Natural killer cell treated with Interleukin-12 subunit alpha and Interleukin-12 subunit beta and Interleukin-15 and Interleukin-18, amount 100 ng/mL, for 72 hours (primary cell): ENCODE results near the gene CAB39L. TPM values are rescaled to one million over a fixed set of nuclear protein-coding genes. Genes with fewer than 3 reads are reported as not detected.

Experiments used
- ATAC-seq, 2 donors: fragments of 150-1000 bp; cut with Tn5 transposase in 1 of 2; sonication (Bioruptor Pico), chemical (Tn5 transposase) in 1 of 2; 2 replicates each; pipeline ENCODE4 v1.10.0; 2021
- DNase-seq: peaks from one replicate; pipeline ENCODE4 v3.0.0; 2022; ENCODE audit warnings: low spot score
- H3K27ac Mint-ChIP-seq, 2 donors: 1 replicate in 1 of 2; 2 replicates in 1 of 2; pipeline ENCODE4 v1.8.0; 2022; ENCODE audit warnings: mixed read lengths in 2 of 2, mild to moderate bottlenecking in 1 of 2, moderate library complexity in 1 of 2
- H3K27me3 Mint-ChIP-seq, 2 donors: 1 replicate in 1 of 2; 2 replicates in 1 of 2; pipeline ENCODE4 v1.8.0; 2022; ENCODE audit warnings: mixed read lengths in 2 of 2
- H3K36me3 Mint-ChIP-seq: one replicate; pipeline ENCODE4 v1.8.0; 2022; ENCODE audit warnings: mixed read lengths
- H3K4me1 Mint-ChIP-seq, 2 donors: 1 replicate in 1 of 2; 2 replicates in 1 of 2; pipeline ENCODE4 v1.8.0; 2022; ENCODE audit warnings: low read depth in 2 of 2, mixed read lengths in 2 of 2, mild to moderate bottlenecking in 1 of 2
- H3K4me3 Mint-ChIP-seq: one replicate; pipeline ENCODE4 v1.8.0; 2022; ENCODE audit warnings: mixed read lengths
- H3K9me3 Mint-ChIP-seq: 2 replicates; pipeline ENCODE4 v1.8.0; 2022; ENCODE audit warnings: mixed read lengths
- total RNA-seq, 2 donors: library from RNA; stranded (reverse); gene quantifications; one replicate each; pipeline ENCODE4 v1.2.3, GENCODE V29; 2022

Gene CAB39L
- total RNA-seq, 2 donors from 2014 or later: 6.4 to 8.1 TPM

- no peaks in the 10 kb centered on the region for H3K27me3 Mint-ChIP-seq
- H3K4me3 Mint-ChIP-seq: no peak overlapping the region
- H3K4me1 Mint-ChIP-seq: no peaks in the 10 kb centered on the region
- no peak for ATAC-seq
- H3K27ac Mint-ChIP-seq: no peak overlapping the region
- H3K36me3 Mint-ChIP-seq: no peaks in the 10 kb centered on the region
- H3K9me3 Mint-ChIP-seq: no peaks in the 10 kb centered on the region
- no peak for DNase-seq
Measured at GRCh38 chr13:49428041-49428763, 15.7 kb downstream of the CAB39L start.

GRCh38 chr13:49424011-49424560 lies 19.8 kb downstream of the CAB39L start:
- no peaks in the 10 kb centered on the region for H3K4me1 Mint-ChIP-seq
- no peaks in the 10 kb centered on the region for H3K9me3 Mint-ChIP-seq
- no peak overlapping the region for H3K27ac Mint-ChIP-seq
- H3K36me3 Mint-ChIP-seq: no peaks in the 10 kb centered on the region
- no peaks in the 10 kb centered on the region for H3K27me3 Mint-ChIP-seq
- DNase-seq (no peak), ATAC-seq (no peak)
- H3K4me3 Mint-ChIP-seq: no peak overlapping the region

- H3K36me3 Mint-ChIP-seq: no peaks in the 10 kb centered on the region
- no peak overlapping the region for H3K27ac Mint-ChIP-seq
- H3K4me1 Mint-ChIP-seq: no peaks in the 10 kb centered on the region
- no peaks in the 10 kb centered on the region for H3K9me3 Mint-ChIP-seq
- DNase-seq: no peak
- peak; percentile 64 to 66 for ATAC-seq
- H3K4me3 Mint-ChIP-seq: no peak overlapping the region
- H3K27me3 Mint-ChIP-seq: no peaks in the 10 kb centered on the region
Measured at GRCh38 chr13:49421391-49421790, 22.5 kb downstream of the CAB39L start.

GRCh38 chr13:49419276-49419675 lies 24.6 kb downstream of the CAB39L start:
- no peaks in the 10 kb centered on the region for H3K9me3 Mint-ChIP-seq
- no peaks in the 10 kb centered on the region for H3K36me3 Mint-ChIP-seq
- DNase-seq: no peak
- H3K27me3 Mint-ChIP-seq: no peaks in the 10 kb centered on the region
- no peak overlapping the region for H3K4me3 Mint-ChIP-seq
- no peaks in the 10 kb centered on the region for H3K4me1 Mint-ChIP-seq
- ATAC-seq: no peak
- no peak overlapping the region for H3K27ac Mint-ChIP-seq

GRCh38 chr13:49418206-49418605 lies 25.7 kb downstream of the CAB39L start:
- Mint-ChIP-seq H3K27ac (no peak overlapping the region), H3K36me3 (no peaks in the 10 kb centered on the region), H3K4me1 (no peaks in the 10 kb centered on the region), H3K9me3 (no peaks in the 10 kb centered on the region), H3K27me3 (no peaks in the 10 kb centered on the region), H3K4me3 (no peak overlapping the region)
- no peak for DNase-seq
- ATAC-seq: no peak

GRCh38 chr13:49417161-49417560 lies 26.7 kb downstream of the CAB39L start:
- H3K4me1 Mint-ChIP-seq: no peaks in the 10 kb centered on the region
- H3K27ac Mint-ChIP-seq: no peak overlapping the region
- H3K4me3 Mint-ChIP-seq: no peak overlapping the region
- ATAC-seq (no peak), DNase-seq (no peak)
- no peaks in the 10 kb centered on the region for H3K9me3 Mint-ChIP-seq
- no peaks in the 10 kb centered on the region for H3K36me3 Mint-ChIP-seq
- H3K27me3 Mint-ChIP-seq: no peaks in the 10 kb centered on the region

- Mint-ChIP-seq H3K4me1 (no peaks in the 10 kb centered on the region), H3K9me3 (no peaks in the 10 kb centered on the region), H3K27ac (no peak overlapping the region), H3K4me3 (no peak overlapping the region), H3K36me3 (no peaks in the 10 kb centered on the region), H3K27me3 (no peaks in the 10 kb centered on the region)
- no peak for DNase-seq
- ATAC-seq: no peak
Measured at GRCh38 chr13:49412749-49413148, 31.1 kb downstream of the CAB39L start.

GRCh38 chr13:49411353-49411752 lies 32.5 kb downstream of the CAB39L start:
- no peak overlapping the region for H3K27ac Mint-ChIP-seq
- no peaks in the 10 kb centered on the region for H3K9me3 Mint-ChIP-seq
- DNase-seq: no peak
- no peaks in the 10 kb centered on the region for H3K4me1 Mint-ChIP-seq
- no peaks in the 10 kb centered on the region for H3K36me3 Mint-ChIP-seq
- H3K4me3 Mint-ChIP-seq: no peak overlapping the region
- no peaks in the 10 kb centered on the region for H3K27me3 Mint-ChIP-seq
- ATAC-seq: no peak

- DNase-seq: no peak
- no peaks in the 10 kb centered on the region for H3K4me1 Mint-ChIP-seq
- no peaks in the 10 kb centered on the region for H3K27me3 Mint-ChIP-seq
- ATAC-seq: no peak
- H3K27ac Mint-ChIP-seq: no peak overlapping the region
- H3K9me3 Mint-ChIP-seq: peaks cover 4% of the 10 kb centered on the region
- no peak overlapping the region for H3K4me3 Mint-ChIP-seq
- H3K36me3 Mint-ChIP-seq: peaks cover 3% of the 10 kb centered on the region
Measured at GRCh38 chr13:49410477-49410876, 33.4 kb downstream of the CAB39L start.

- DNase-seq (no peak), ATAC-seq (no peak)
- peaks cover 7% of the 10 kb centered on the region for H3K9me3 Mint-ChIP-seq
- peaks cover 8% of the 10 kb centered on the region for H3K36me3 Mint-ChIP-seq
- no peaks in the 10 kb centered on the region for H3K4me1 Mint-ChIP-seq
- H3K4me3 Mint-ChIP-seq: no peak overlapping the region
- no peak overlapping the region for H3K27ac Mint-ChIP-seq
- no peaks in the 10 kb centered on the region for H3K27me3 Mint-ChIP-seq
Measured at GRCh38 chr13:49410006-49410405, 33.9 kb downstream of the CAB39L start.

GRCh38 chr13:49409008-49409407 lies 34.9 kb downstream of the CAB39L start:
- no peak for ATAC-seq
- H3K27ac Mint-ChIP-seq: no peak overlapping the region
- no peak for DNase-seq
- H3K4me3 Mint-ChIP-seq: no peak overlapping the region
- no peaks in the 10 kb centered on the region for H3K4me1 Mint-ChIP-seq
- peaks cover 11% of the 10 kb centered on the region for H3K9me3 Mint-ChIP-seq
- no peaks in the 10 kb centered on the region for H3K27me3 Mint-ChIP-seq
- H3K36me3 Mint-ChIP-seq: peaks cover 18% of the 10 kb centered on the region

- ATAC-seq (no peak), DNase-seq (no peak)
- H3K4me3 Mint-ChIP-seq: no peak overlapping the region
- H3K36me3 Mint-ChIP-seq: peaks cover 25% of the 10 kb centered on the region
- H3K27me3 Mint-ChIP-seq: no peaks in the 10 kb centered on the region
- no peaks in the 10 kb centered on the region for H3K4me1 Mint-ChIP-seq
- peaks cover 16% of the 10 kb centered on the region for H3K9me3 Mint-ChIP-seq
- H3K27ac Mint-ChIP-seq: no peak overlapping the region
Measured at GRCh38 chr13:49407936-49408335, 35.9 kb downstream of the CAB39L start.

GRCh38 chr13:49407068-49407467 lies 36.8 kb downstream of the CAB39L start:
- DNase-seq: no peak
- ATAC-seq: no peak
- no peak overlapping the region for H3K27ac Mint-ChIP-seq
- H3K27me3 Mint-ChIP-seq: no peaks in the 10 kb centered on the region
- no peak overlapping the region for H3K4me3 Mint-ChIP-seq
- H3K9me3 Mint-ChIP-seq: peaks cover 16% of the 10 kb centered on the region
- H3K4me1 Mint-ChIP-seq: no peaks in the 10 kb centered on the region
- peaks cover 25% of the 10 kb centered on the region for H3K36me3 Mint-ChIP-seq

- peaks cover 25% of the 10 kb centered on the region for H3K36me3 Mint-ChIP-seq
- H3K9me3 Mint-ChIP-seq: peaks cover 16% of the 10 kb centered on the region
- ATAC-seq: no peak
- no peak overlapping the region for H3K27ac Mint-ChIP-seq
- H3K4me1 Mint-ChIP-seq: peaks cover 4 to 8% of the 10 kb centered on the region in 2 donors
- DNase-seq: no peak
- H3K4me3 Mint-ChIP-seq: no peak overlapping the region
- H3K27me3 Mint-ChIP-seq: no peaks in the 10 kb centered on the region
Measured at GRCh38 chr13:49404703-49405020, 39.2 kb downstream of the CAB39L start.
